Neural progenitor cell (in vitro differentiated cells): ENCODE results near the gene SNX13.

Experiments
- EZH2 ChIP-seq: fragments of 200-600 bp; sonication (generic); IDR thresholded peaks from 2 replicates; pipeline ENCODE4 v1.6.1; 2017; ENCODE audit warnings: antibody characterized with exemption, mild to moderate bottlenecking, moderate library complexity
- EZH2phosphoT487 ChIP-seq: fragments of 200-600 bp; sonication (generic); IDR thresholded peaks from 2 replicates; pipeline ENCODE4 v1.6.1; 2017; ENCODE audit warnings: antibody characterized with exemption

- TF ChIP-seq EZH2 (no peak), EZH2phosphoT487 (no peak)
These were observed 166.0 kb downstream of the SNX13 start for GRCh38 chr7:17774248-17774647.
